Pancreas (tissue), 10 donors: ENCODE measurements around the gene RANBP1. TPM values are rescaled to one million over a fixed set of nuclear protein-coding genes. Genes with fewer than 3 reads are reported as not detected.

ENCODE experiments used
- ATAC-seq, 4 donors: fragments of 200-7000 bp; cut with Tn5 transposase; one replicate each; pipeline versions ENCODE4 v1.8.0 to v1.9.1; 2020; ENCODE audit warnings: mild to moderate bottlenecking in 4 of 4, moderate library complexity in 4 of 4
- DNase-seq, 6 donors: peaks; one replicate each; pipeline ENCODE4 v3.0.0-alpha.2; 2020
- FAIRE-seq: peaks from 2 replicates; lab custom pipeline; 2012; peaks lifted over from hg19 to GRCh38; lab: Jason Lieb, UNC
- H3K27ac ChIP-seq, 4 donors: fragments of 200-600 bp; sonication (generic); 1 replicate in 3 of 4; 2 replicates in 1 of 4; pipeline versions ENCODE4 v1.5.0 to v1.8.0; 2020
- H3K27me3 ChIP-seq, 4 donors: fragments of 200-600 bp; one replicate each; pipeline ENCODE4 v1.8.0; 2021
- H3K36me3 ChIP-seq, 3 donors: fragments of 200-600 bp; sonication (generic) in 1 of 3; one replicate each; pipeline versions ENCODE4 v1.5.0 to v1.8.0; 2020 to 2021
- H3K4me1 ChIP-seq, 3 donors: fragments of 200-600 bp; one replicate each; pipeline ENCODE4 v1.8.0; 2021
- H3K4me3 ChIP-seq, 4 donors: fragments of 200-600 bp; sonication (generic) in 2 of 4; one replicate each; pipeline versions ENCODE4 v1.5.0 to v1.8.0; 2020 to 2021
- H3K9me3 ChIP-seq, 4 donors: fragments of 200-600 bp; one replicate each; pipeline ENCODE4 v1.8.0; 2021
- CTCF ChIP-seq, 4 donors: fragments of 200-600 bp; sonication (generic) in 3 of 4; IDR thresholded peaks; one replicate each; pipeline versions ENCODE4 v1.5.0 to v1.8.0; 2021; ENCODE audit warnings: antibody characterized with exemption in 4 of 4
- WGBS, 2 donors: extraction: QIAGEN DNeasy Blood & Tissue Kit; methylation state at CpG; one replicate each; pipeline ENCODE4 v1.1.7; 2013; 5-methylcytosine and 5-hydroxymethylcytosine counted together
- intact Hi-C, 3 donors: fragments of 100-400 bp; cut with DNase I; formaldehyde crosslinking; loops; one replicate each; pipeline versions ENCODE4 v1.11.1 to v1.14.2; 2022
- polyA plus RNA-seq, 2 donors: library from polyadenylated mRNA; stranded (reverse); fragments of 200-250 nt; gene quantifications; one replicate each; pipeline ENCODE4 v1.2.3, GENCODE V29; 2013
- total RNA-seq, 6 donors: library from RNA; stranded (reverse); fragmentation: NEBNext Ultra II Directional in 4 of 6; extraction: Animal tissue kit (Norgen Biotek cat#: 25700) in 4 of 6; gene quantifications; one replicate each; pipeline versions ENCODE4 v1.2.1 to v1.2.4, GENCODE V29; 2021 to 2023
- donor health status: healthy with polysubstance abuse.
- donor health status: DM: no; HTN: no; CAD: no; lungs with moderate emphysema.
- donor health status: DM: no; HTN: no; CAD: no.
- donor health status: control.
- donor health status: control.
- donor health status: Bipolar disorder and iron deficiency.
- donor health status: DM: yes; HTN: yes; CAD: no.
- donor health status: DM: no; HTN: no; CAD: no.
- donor health status: DM: no; HTN: no; CAD: no.
- donor health status: DM: yes; HTN: yes; CAD: no.

RANBP1 gene
- total and polyA plus RNA-seq, 8 donors = 25.1 to 44.0 (median 34.3) TPM

- no peak for FAIRE-seq
- WGBS, 2 donors = 73 to 78% methylated on average over 10 of the region's 10 CpGs
These were observed 53.4 kb downstream of the RANBP1 start for GRCh38 chr22:20169253-20169822.

GRCh38 chr22:20170170-20170569, 54.3 kb downstream of the RANBP1 start:
- WGBS, 2 donors = 82 to 91% methylated on average over 13 of the region's 13 CpGs
- H3K36me3 ChIP-seq = no peaks in the 10 kb centered on the region
- no peak overlapping the region for H3K27ac ChIP-seq
- intact Hi-C loops = no loop called here
- H3K27me3 ChIP-seq = no peaks in the 10 kb centered on the region
- ATAC-seq (no peak), FAIRE-seq (no peak), DNase-seq (no peak)
- no peak for TF ChIP-seq CTCF (IDR thresholded peaks at IDR 0.05)
- no peak overlapping the region for H3K4me3 ChIP-seq
- no peaks in the 10 kb centered on the region for H3K9me3 ChIP-seq
- H3K4me1 ChIP-seq = no peaks in the 10 kb centered on the region

More at GRCh38 chr22:20169253-20169822, 53.4 kb downstream of the RANBP1 start:
- Histone ChIP-seq H3K4me1 (no peaks in the 10 kb centered on the region), H3K27me3 (no peaks in the 10 kb centered on the region), H3K36me3 (no peaks in the 10 kb centered on the region), H3K27ac (no peak overlapping the region), H3K4me3 (no peak overlapping the region), H3K9me3 (no peaks in the 10 kb centered on the region)
- intact Hi-C loops = no loop called here
- no peak for TF ChIP-seq CTCF (IDR thresholded peaks at IDR 0.05)
- no peak for ATAC-seq
- no peak for DNase-seq

GRCh38 chr22:20171288-20172140, 55.6 kb downstream of the RANBP1 start:
- FAIRE-seq = no peak
- H3K27me3 ChIP-seq = no peaks in the 10 kb centered on the region
- no peaks in the 10 kb centered on the region for H3K9me3 ChIP-seq
- intact Hi-C loops = no loop called here
- H3K36me3 ChIP-seq = no peaks in the 10 kb centered on the region
- no peak overlapping the region for H3K27ac ChIP-seq
- DNase-seq = no peak
- TF ChIP-seq CTCF (IDR thresholded peaks at IDR 0.05) = no peak
- H3K4me1 ChIP-seq = no peaks in the 10 kb centered on the region
- no peak overlapping the region for H3K4me3 ChIP-seq
- no peak for ATAC-seq
- WGBS, 2 donors = 84 to 90% methylated on average over 12 of the region's 12 CpGs

GRCh38 chr22:20172141-20172613, 56.3 kb downstream of the RANBP1 start:
- no peak for TF ChIP-seq CTCF (IDR thresholded peaks at IDR 0.05)
- Histone ChIP-seq H3K4me1 (no peaks in the 10 kb centered on the region), H3K4me3 (no peak overlapping the region), H3K36me3 (no peaks in the 10 kb centered on the region), H3K27me3 (no peaks in the 10 kb centered on the region), H3K9me3 (no peaks in the 10 kb centered on the region), H3K27ac (no peak overlapping the region)
- intact Hi-C loops = no loop called here
- DNase-seq (no peak), ATAC-seq (no peak), FAIRE-seq (no peak)
- 79 to 81% methylated on average over 10 of the region's 10 CpGs for WGBS, 2 donors

GRCh38 chr22:20173246-20173645, 57.3 kb downstream of the RANBP1 start:
- ATAC-seq (no peak), DNase-seq (no peak), FAIRE-seq (no peak)
- Histone ChIP-seq H3K9me3 (no peaks in the 10 kb centered on the region), H3K27me3 (no peaks in the 10 kb centered on the region), H3K4me1 (no peaks in the 10 kb centered on the region), H3K36me3 (no peaks in the 10 kb centered on the region), H3K27ac (no peak overlapping the region), H3K4me3 (no peak overlapping the region)
- no peak for TF ChIP-seq CTCF (IDR thresholded peaks at IDR 0.05)
- WGBS, 2 donors = 84 to 87% methylated on average over 11 of the region's 11 CpGs
- intact Hi-C loops = no loop called here
